Raji (cell line): ENCODE results near the gene PTPRN2.

ENCODE experiments used
- POLR2A ChIP-seq: IDR thresholded peaks from 2 replicates; pipeline ENCODE4 v1.6.1; 2011; ENCODE audit warnings: low read depth, low read length, control low read depth; ENCODE audit not compliant: insufficient read depth

PTPRN2 gene

GRCh38 chr7:158410720-158411119, 176.9 kb downstream of the PTPRN2 start:
- TF ChIP-seq POLR2A: no peak

- no peak for TF ChIP-seq POLR2A
Measured at GRCh38 chr7:158409816-158410330, 177.8 kb downstream of the PTPRN2 start.

- no peak for TF ChIP-seq POLR2A
Measured at GRCh38 chr7:158409120-158409519, 178.5 kb downstream of the PTPRN2 start.

GRCh38 chr7:158408318-158408920, 179.2 kb downstream of the PTPRN2 start:
- TF ChIP-seq POLR2A: no peak

GRCh38 chr7:158407581-158408317, 179.9 kb downstream of the PTPRN2 start:
- TF ChIP-seq POLR2A: no peak

GRCh38 chr7:158406801-158407200, 180.8 kb downstream of the PTPRN2 start:
- no peak for TF ChIP-seq POLR2A

- TF ChIP-seq POLR2A: no peak
Measured at GRCh38 chr7:158406364-158406763, 181.3 kb downstream of the PTPRN2 start.

GRCh38 chr7:158405324-158405723, 182.3 kb downstream of the PTPRN2 start:
- TF ChIP-seq POLR2A: no peak

- TF ChIP-seq POLR2A: no peak
Measured at GRCh38 chr7:158404031-158404761, 183.4 kb downstream of the PTPRN2 start.

- TF ChIP-seq POLR2A: no peak
Measured at GRCh38 chr7:158403013-158403821, 184.4 kb downstream of the PTPRN2 start.

GRCh38 chr7:158402471-158402870, 185.2 kb downstream of the PTPRN2 start:
- no peak for TF ChIP-seq POLR2A

- TF ChIP-seq POLR2A: no peak
Measured at GRCh38 chr7:158401826-158402225, 185.8 kb downstream of the PTPRN2 start.

- no peak for TF ChIP-seq POLR2A
Measured at GRCh38 chr7:158401295-158401694, 186.3 kb downstream of the PTPRN2 start.

- TF ChIP-seq POLR2A: no peak
Measured at GRCh38 chr7:158400601-158401225, 186.9 kb downstream of the PTPRN2 start.
